Stimulated activated CD8-positive, alpha-beta memory T cell treated with anti-CD3 and anti-CD28 coated beads, Interleukin-4, amount 100 ng/mL, for 1 hour (primary cell): Measurements from ENCODE around the gene CDC5L.

Source experiments
- DNase-seq, 2 donors: peaks; one replicate each; pipeline ENCODE4 v3.0.0-alpha.2; 2020; ENCODE audit warnings: low read depth in 2 of 2, low spot score in 1 of 2

Gene CDC5L

GRCh38 chr6:44495036-44495901 lies 107.8 kb downstream of the CDC5L start:
- no peak for DNase-seq

DNA sequence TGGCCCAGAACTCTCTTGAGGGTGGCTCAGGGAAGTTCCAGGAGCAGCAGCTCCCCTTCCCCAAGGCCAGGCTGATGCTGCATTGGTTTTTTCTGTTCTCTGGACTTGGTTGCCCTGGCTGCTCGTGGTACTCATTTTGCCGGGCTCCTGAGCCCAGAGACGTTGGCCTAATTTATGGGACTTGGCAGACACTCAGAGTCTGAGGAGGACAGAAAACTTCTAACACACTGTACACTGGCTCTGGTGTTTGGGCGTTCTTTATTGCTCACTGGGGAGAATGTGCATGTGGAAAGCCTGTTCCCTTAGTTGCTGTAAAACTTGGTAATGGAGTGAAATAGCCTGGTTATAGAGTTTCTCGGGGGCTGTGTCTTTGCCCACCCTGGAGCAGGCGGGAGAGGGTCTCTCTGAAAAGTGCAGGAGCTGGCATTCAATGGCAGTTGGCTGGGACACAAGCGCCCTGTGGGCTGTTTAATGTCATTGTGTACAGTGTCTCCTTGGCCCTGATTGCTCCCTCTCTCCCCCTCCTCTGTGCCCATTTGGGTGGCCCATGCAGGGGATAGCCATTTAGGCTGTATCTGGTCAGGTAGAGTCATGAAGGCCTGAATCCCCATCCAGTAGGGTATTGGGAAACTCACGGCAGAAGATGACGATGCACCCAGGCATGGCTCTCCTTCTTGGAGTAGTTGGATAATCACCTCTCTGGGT lies 109.3 kb downstream of the CDC5L start:
- DNase-seq = no peak

- no peak for DNase-seq
Measured at GRCh38 chr6:44497807-44498206, 110.3 kb downstream of the CDC5L start.

GRCh38 chr6:44498436-44498835 lies 110.9 kb downstream of the CDC5L start:
- no peak for DNase-seq

DNA sequence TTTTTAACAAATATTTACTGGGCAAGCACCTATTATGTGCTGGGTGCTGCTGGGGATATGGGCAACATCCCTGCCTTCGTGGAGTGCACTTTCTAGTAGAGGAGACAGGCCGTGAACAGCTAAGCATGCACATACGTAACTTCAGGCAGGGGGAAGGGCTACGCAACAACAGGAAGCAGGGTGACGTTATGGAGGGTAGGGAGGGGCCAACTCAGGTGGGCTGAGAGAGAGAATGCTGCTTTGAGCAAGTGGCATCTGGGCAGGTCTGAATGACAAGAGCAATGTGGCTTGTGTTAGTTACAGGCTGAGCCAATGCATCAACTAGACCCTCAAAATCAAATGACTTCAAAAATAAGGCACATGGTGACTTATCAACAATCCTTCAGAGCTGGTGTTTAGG lies 112.1 kb downstream of the CDC5L start:
- DNase-seq = no peak
